Measurements from ENCODE around the gene NAALAD2. TPM values are rescaled to one million over a fixed set of nuclear protein-coding genes. Genes with fewer than 3 reads are reported as not detected.
"Not testable (repeated sequence)": the region's sequence is repeated elsewhere in the genome, so short reads cannot be mapped to it uniquely, and the experiment has no call there.

NAALAD2 gene
- total RNA-seq, result 0.66 and 0.77 TPM in 2 replicates
- 0.73 and 2.2 TPM in 2 replicates for polyA plus RNA-seq
- 0.33 and 0.77 TPM in 2 replicates for polyA plus RNA-seq (2012)
- not detected in 2 replicates for polyA minus RNA-seq (ENCODE audit: low replicate concordance)

GRCh38 chr11:90134478-90135003 is at the start of gene NAALAD2:
NAALAD2 (plus strand) TSS chr11:90134663; CDS start chr11:90134759, 96 bp downstream.
- H3K9me3 ChIP-seq (ENCODE audit: control insufficient read depth, insufficient read depth, low read depth, low read length), result no peaks in the 10 kb centered on the region
- H3K36me3 ChIP-seq (ENCODE audit: control insufficient read depth, insufficient read depth, low read length), result no peaks in the 10 kb centered on the region
- peak within 1 kb of the TSS; percentile 88 for H3K4me2 ChIP-seq (ENCODE audit: extremely low read depth, insufficient read depth, low read length)
- peak within 1 kb of the TSS; percentile 73 for H2AFZ ChIP-seq (ENCODE audit: low read length)
- H3K4me1 ChIP-seq (ENCODE audit: control insufficient read depth, extremely low read depth, insufficient read depth, low read length), result no peaks in the 10 kb centered on the region
- peak; percentile 45 to 67 for DNase-seq (ENCODE audit: low read depth in 2 of 2)
- no peak for TF ChIP-seq EZH2 (IDR thresholded peaks at IDR 0.05; ENCODE audit: low read length, missing control alignments)
- TF ChIP-seq CTCF (conservative IDR thresholded peaks at IDR 0.05 in 1 of 2, IDR thresholded peaks at IDR 0.05 in 1 of 2; ENCODE audit: low read depth in 1 of 2, low read length in 2 of 2), result no peak
- H3K9ac ChIP-seq (ENCODE audit: insufficient read depth, low read length), result peak within 1 kb of the TSS; percentile 20
- no peaks in the 10 kb centered on the region for H3K79me2 ChIP-seq (ENCODE audit: control insufficient read depth, insufficient read depth, low read length)
- no peaks in the 10 kb centered on the region for H4K20me1 ChIP-seq (ENCODE audit: control insufficient read depth, extremely low read depth, insufficient read depth, low read length)
- H3K27me3 ChIP-seq (ENCODE audit: control insufficient read depth, insufficient read depth, low read length), result no peaks in the 10 kb centered on the region
- H3K4me3 ChIP-seq (replicated peaks in 1 of 4; ENCODE audit: control extremely low read depth in 1 of 4, insufficient read depth in 1 of 4, low read depth in 3 of 4, low read length in 4 of 4), result peak within 1 kb of the TSS; percentile 57 to 87 (median 62)
- no peak within 1 kb of the TSS for H3K27ac ChIP-seq (ENCODE audit: insufficient read depth, low read length)

GRCh38 chr11:90085650-90086049 is 48.8 kb upstream of the NAALAD2 start, which contains the start of gene UBTFL1:
UBTFL1 (plus strand) TSS chr11:90085950; CDS start chr11:90085950, 0 bp downstream.
- not testable (repeated sequence) for H3K4me2 ChIP-seq (ENCODE audit: extremely low read depth, insufficient read depth, low read length); DNase-seq (ENCODE audit: low read depth in 2 of 2); H3K4me1 ChIP-seq (ENCODE audit: control insufficient read depth, extremely low read depth, insufficient read depth, low read length); H3K27me3 ChIP-seq (ENCODE audit: control insufficient read depth, insufficient read depth, low read length); H3K36me3 ChIP-seq (ENCODE audit: control insufficient read depth, insufficient read depth, low read length); H3K4me3 ChIP-seq (replicated peaks in 1 of 4; ENCODE audit: control extremely low read depth in 1 of 4, insufficient read depth in 1 of 4, low read depth in 3 of 4, low read length in 4 of 4); H2AFZ ChIP-seq (ENCODE audit: low read length); H3K79me2 ChIP-seq (ENCODE audit: control insufficient read depth, insufficient read depth, low read length); H4K20me1 ChIP-seq (ENCODE audit: control insufficient read depth, extremely low read depth, insufficient read depth, low read length); H3K9me3 ChIP-seq (ENCODE audit: control insufficient read depth, insufficient read depth, low read depth, low read length); H3K27ac ChIP-seq (ENCODE audit: insufficient read depth, low read length); H3K9ac ChIP-seq (ENCODE audit: insufficient read depth, low read length)

GRCh38 chr11:90088731-90089130 is 45.7 kb upstream of the NAALAD2 start:
- not testable (repeated sequence) for H4K20me1 ChIP-seq (ENCODE audit: control insufficient read depth, extremely low read depth, insufficient read depth, low read length); H3K36me3 ChIP-seq (ENCODE audit: control insufficient read depth, insufficient read depth, low read length); H3K9me3 ChIP-seq (ENCODE audit: control insufficient read depth, insufficient read depth, low read depth, low read length)

GRCh38 chr11:90095230-90095924 is 39.1 kb upstream of the NAALAD2 start:
- not testable (repeated sequence) for H3K79me2 ChIP-seq (ENCODE audit: control insufficient read depth, insufficient read depth, low read length); H3K4me2 ChIP-seq (ENCODE audit: extremely low read depth, insufficient read depth, low read length); H3K27ac ChIP-seq (ENCODE audit: insufficient read depth, low read length); H3K9ac ChIP-seq (ENCODE audit: insufficient read depth, low read length); H2AFZ ChIP-seq (ENCODE audit: low read length); H3K27me3 ChIP-seq (ENCODE audit: control insufficient read depth, insufficient read depth, low read length); H3K4me3 ChIP-seq (replicated peaks in 1 of 4; ENCODE audit: control extremely low read depth in 1 of 4, insufficient read depth in 1 of 4, low read depth in 3 of 4, low read length in 4 of 4); H4K20me1 ChIP-seq (ENCODE audit: control insufficient read depth, extremely low read depth, insufficient read depth, low read length); H3K4me1 ChIP-seq (ENCODE audit: control insufficient read depth, extremely low read depth, insufficient read depth, low read length); H3K36me3 ChIP-seq (ENCODE audit: control insufficient read depth, insufficient read depth, low read length); H3K9me3 ChIP-seq (ENCODE audit: control insufficient read depth, insufficient read depth, low read depth, low read length); DNase-seq (ENCODE audit: low read depth in 2 of 2)

More at GRCh38 chr11:90088731-90089130, 45.7 kb upstream of the NAALAD2 start:
- H2AFZ ChIP-seq (ENCODE audit: low read length); H3K27me3 ChIP-seq (ENCODE audit: control insufficient read depth, insufficient read depth, low read length); H3K4me3 ChIP-seq (replicated peaks in 1 of 4; ENCODE audit: control extremely low read depth in 1 of 4, insufficient read depth in 1 of 4, low read depth in 3 of 4, low read length in 4 of 4); DNase-seq (ENCODE audit: low read depth in 2 of 2); H3K9ac ChIP-seq (ENCODE audit: insufficient read depth, low read length); H3K4me1 ChIP-seq (ENCODE audit: control insufficient read depth, extremely low read depth, insufficient read depth, low read length); H3K4me2 ChIP-seq (ENCODE audit: extremely low read depth, insufficient read depth, low read length); H3K79me2 ChIP-seq (ENCODE audit: control insufficient read depth, insufficient read depth, low read length); H3K27ac ChIP-seq (ENCODE audit: insufficient read depth, low read length): not testable (repeated sequence)

- DNase-seq (ENCODE audit: low read depth in 2 of 2), result not testable (repeated sequence)
These were observed 36.2 kb upstream of the NAALAD2 start for GRCh38 chr11:90098261-90098660.

More at GRCh38 chr11:90098261-90098660, 36.2 kb upstream of the NAALAD2 start:
- not testable (repeated sequence) for H3K4me1 ChIP-seq (ENCODE audit: control insufficient read depth, extremely low read depth, insufficient read depth, low read length); H3K27me3 ChIP-seq (ENCODE audit: control insufficient read depth, insufficient read depth, low read length); H3K4me3 ChIP-seq (replicated peaks in 1 of 4; ENCODE audit: control extremely low read depth in 1 of 4, insufficient read depth in 1 of 4, low read depth in 3 of 4, low read length in 4 of 4); H4K20me1 ChIP-seq (ENCODE audit: control insufficient read depth, extremely low read depth, insufficient read depth, low read length); H3K79me2 ChIP-seq (ENCODE audit: control insufficient read depth, insufficient read depth, low read length); H3K27ac ChIP-seq (ENCODE audit: insufficient read depth, low read length); H2AFZ ChIP-seq (ENCODE audit: low read length); H3K36me3 ChIP-seq (ENCODE audit: control insufficient read depth, insufficient read depth, low read length); H3K4me2 ChIP-seq (ENCODE audit: extremely low read depth, insufficient read depth, low read length); H3K9ac ChIP-seq (ENCODE audit: insufficient read depth, low read length); H3K9me3 ChIP-seq (ENCODE audit: control insufficient read depth, insufficient read depth, low read depth, low read length)
